Cardiac fibroblast (primary cell): ENCODE data around the gene REEP2.

ENCODE experiments used
- DNase-seq, 2 donors: peaks; one replicate each; pipeline versions ENCODE4 v3.0.0 to v3.0.0-alpha.2; 2010; ENCODE audit warnings: low read depth in 2 of 2
- H3K4me3 ChIP-seq, 2 donors: replicated peaks in 1 of 2; 1 replicate in 1 of 2; 2 replicates in 1 of 2; pipeline ENCODE4 v1.5.1; 2011; ENCODE audit warnings: low read depth in 2 of 2, low read length in 2 of 2, mild to moderate bottlenecking in 2 of 2, moderate library complexity in 1 of 2
- CTCF ChIP-seq: IDR thresholded peaks from one replicate; pipeline ENCODE4 v1.5.1; 2011; ENCODE audit warnings: low read depth, mild to moderate bottlenecking, low read length, inconsistent platforms

Gene REEP2

GRCh38 chr5:138441221-138441620 lies 2.4 kb downstream of the REEP2 start:
- no peak for TF ChIP-seq CTCF
- no peak overlapping the region for H3K4me3 ChIP-seq
- no peak for DNase-seq

DNA sequence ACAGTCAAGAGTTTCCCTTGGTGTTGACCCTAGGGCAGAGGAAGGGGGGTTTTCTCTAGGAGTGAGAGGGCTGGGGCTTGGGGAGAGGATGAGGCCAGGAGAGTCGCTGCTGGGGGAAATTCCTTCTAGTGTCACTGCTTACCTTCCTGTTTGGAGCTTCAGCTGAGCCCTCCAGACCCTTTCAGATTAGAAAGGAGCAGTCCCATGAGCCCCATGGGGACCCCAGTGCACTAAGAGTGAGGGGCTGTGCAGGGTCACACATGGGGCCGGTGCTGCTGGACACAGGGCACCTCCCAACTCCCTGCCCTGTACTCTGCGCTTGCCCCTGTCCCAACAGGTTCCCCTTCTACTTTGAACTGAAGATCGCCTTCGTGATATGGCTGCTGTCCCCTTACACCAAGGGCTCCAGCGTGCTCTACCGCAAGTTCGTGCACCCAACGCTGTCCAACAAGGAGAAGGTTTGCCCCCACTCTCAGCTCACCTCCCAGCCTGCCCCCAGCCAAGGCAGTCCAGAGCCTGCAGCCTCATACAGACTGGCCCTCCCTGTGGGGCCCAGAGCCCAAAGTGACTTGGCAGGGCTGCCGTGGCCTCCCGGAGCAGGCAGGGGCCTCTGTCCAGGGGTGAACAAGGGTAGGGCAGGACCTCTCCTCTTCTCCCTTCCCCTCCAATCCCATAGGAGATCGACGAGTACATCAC lies 5.4 kb downstream of the REEP2 start:
- no peak overlapping the region for H3K4me3 ChIP-seq
- no peak for DNase-seq
- no peak for TF ChIP-seq CTCF

GRCh38 chr5:138444774-138445546 lies 6.1 kb downstream of the REEP2 start:
- no peak for TF ChIP-seq CTCF
- H3K4me3 ChIP-seq = no peak overlapping the region
- DNase-seq = no peak

- TF ChIP-seq CTCF = no peak
- DNase-seq = no peak
- no peak overlapping the region for H3K4me3 ChIP-seq
Measured at GRCh38 chr5:138445547-138446271, 6.9 kb downstream of the REEP2 start.

DNA sequence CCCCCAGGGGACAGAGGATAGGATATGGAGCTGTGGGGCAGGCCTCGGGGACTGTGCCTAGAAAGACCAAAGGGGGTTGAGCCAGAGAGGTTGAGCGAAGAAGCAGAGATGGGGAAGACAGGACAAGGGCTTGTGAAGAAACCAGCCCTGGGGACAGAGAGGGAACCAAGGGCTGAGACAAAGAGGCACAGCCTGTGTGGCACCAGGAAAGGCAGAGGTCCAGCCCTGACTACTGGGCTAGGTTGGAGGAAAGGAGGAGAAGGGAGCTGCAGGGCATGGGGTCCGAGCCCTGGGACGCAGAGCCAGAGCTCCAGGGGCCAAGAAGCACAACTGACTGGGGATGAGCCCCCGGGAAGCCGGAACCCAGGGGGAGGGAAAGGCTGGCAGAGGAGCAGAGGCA lies 9.2 kb downstream of the REEP2 start:
- no peak for DNase-seq
- no peak for TF ChIP-seq CTCF
- no peak overlapping the region for H3K4me3 ChIP-seq

- no peak for TF ChIP-seq CTCF
- DNase-seq = peak; percentile 20 to 52
Measured at GRCh38 chr5:138448481-138449398, 9.9 kb downstream of the REEP2 start.

More at GRCh38 chr5:138448481-138449398, 9.9 kb downstream of the REEP2 start:
- no peak overlapping the region for H3K4me3 ChIP-seq
